GM12892 (cell line): ENCODE measurements around the gene CISD1.

Experiments
- POLR2A ChIP-seq: IDR thresholded peaks from 2 replicates; pipeline ENCODE4 v1.6.1; 2011; ENCODE audit warnings: low read depth, low read length, control low read depth
- POLR2AphosphoS5 ChIP-seq: IDR thresholded peaks from 2 replicates; pipeline ENCODE4 v1.6.1; 2011; ENCODE audit warnings: low read depth, low read length, control low read depth

DNA sequence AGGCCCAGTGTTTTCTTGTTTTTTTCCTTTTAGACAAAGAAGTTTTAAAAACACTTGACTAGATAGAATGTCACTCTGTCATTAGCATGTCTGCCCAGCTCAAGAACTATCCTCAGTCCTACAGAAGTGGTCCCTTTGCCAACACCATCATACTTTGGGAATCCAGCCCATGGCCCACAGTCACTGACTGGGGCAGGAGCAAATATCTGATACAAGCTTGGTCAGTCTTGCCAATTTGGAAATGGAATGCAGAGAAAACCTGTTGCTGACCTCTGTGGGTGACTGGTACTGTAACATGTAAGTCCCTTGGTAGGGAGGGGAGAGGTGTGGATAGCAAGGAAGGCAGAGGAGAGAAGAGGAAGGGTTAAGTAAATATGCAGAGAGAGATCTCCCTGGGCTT is 49.1 kb upstream of the CISD1 start:
- no peak for TF ChIP-seq POLR2A
- TF ChIP-seq POLR2AphosphoS5, result no peak
